ENCODE data around the gene ATN1.

ATN1 gene

DNA sequence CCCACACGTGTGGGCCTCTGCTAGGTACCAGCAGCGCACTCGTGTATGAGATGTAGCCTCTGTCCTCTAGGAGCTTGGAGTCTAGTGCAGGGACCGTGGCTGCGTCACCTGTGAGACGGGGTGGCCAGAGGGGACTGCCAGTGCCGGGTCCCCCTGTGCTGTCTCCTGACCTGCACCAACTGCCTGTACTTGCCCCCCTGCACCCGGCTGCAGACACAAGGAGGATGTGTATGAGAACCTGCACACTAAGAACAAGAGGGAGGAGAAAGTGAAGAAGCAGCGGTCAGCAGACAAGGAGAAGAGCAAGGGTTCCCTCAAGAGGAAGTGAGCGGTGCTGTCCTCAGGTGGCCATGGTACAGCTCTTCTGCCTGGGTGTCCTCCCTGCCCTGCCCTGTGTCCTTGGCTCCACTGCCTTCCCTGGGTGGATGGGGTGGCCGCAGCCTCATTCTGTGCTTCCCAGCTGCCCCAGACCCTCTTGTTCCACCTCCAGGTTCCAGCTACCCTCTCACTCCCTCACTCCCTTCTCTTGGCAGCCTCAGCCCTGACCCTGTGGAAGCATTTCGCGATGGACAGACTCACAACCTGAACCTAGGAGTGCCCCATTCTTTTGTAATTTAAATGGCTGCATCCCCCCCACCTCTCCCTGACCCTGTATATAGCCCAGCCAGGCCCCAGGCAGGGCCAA, 33.0 kb downstream of the ATN1 start:
- no peaks in the 10 kb centered on the region for H3K27me3 Mint-ChIP-seq
- H3K27ac Mint-ChIP-seq, result peak overlapping the region; percentile 99
- DNase-seq, result peak; percentile 62
- peak overlapping the region; percentile 99 for H3K4me3 Mint-ChIP-seq
- peaks cover 87% of the 10 kb centered on the region for H3K36me3 Mint-ChIP-seq (ENCODE audit: low read depth)
- no peaks in the 10 kb centered on the region for H3K9me3 Mint-ChIP-seq
- H3K4me1 Mint-ChIP-seq (ENCODE audit: low read depth), result peaks cover 96% of the 10 kb centered on the region

DNA sequence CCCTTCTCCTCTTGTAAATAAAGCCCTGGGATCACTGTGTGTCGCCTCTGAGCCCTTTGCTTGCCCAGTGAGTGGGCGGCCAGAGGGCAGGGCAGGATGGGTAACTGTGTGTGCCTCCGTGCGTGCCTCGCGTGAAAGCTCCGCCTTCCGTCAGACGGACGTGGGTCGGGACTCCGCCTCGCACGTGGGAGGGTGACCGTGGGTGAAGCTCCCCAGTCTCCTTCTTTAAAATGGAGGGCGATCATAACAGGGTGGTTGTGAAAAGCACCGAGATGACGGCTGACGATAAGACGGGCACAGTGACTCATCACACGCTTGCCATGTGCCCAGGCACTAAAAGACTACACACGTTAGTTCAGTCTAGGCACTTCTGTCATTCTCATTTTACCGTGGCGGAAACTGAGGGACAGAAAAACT, 33.5 kb downstream of the ATN1 start:
- peak; percentile 95 for DNase-seq
- Mint-ChIP-seq H3K27me3 (no peaks in the 10 kb centered on the region), H3K4me1 (ENCODE audit: low read depth) (peaks cover 95% of the 10 kb centered on the region), H3K9me3 (no peaks in the 10 kb centered on the region), H3K36me3 (ENCODE audit: low read depth) (peaks cover 87% of the 10 kb centered on the region), H3K4me3 (peak overlapping the region; percentile 99), H3K27ac (peak overlapping the region; percentile 99)

DNA sequence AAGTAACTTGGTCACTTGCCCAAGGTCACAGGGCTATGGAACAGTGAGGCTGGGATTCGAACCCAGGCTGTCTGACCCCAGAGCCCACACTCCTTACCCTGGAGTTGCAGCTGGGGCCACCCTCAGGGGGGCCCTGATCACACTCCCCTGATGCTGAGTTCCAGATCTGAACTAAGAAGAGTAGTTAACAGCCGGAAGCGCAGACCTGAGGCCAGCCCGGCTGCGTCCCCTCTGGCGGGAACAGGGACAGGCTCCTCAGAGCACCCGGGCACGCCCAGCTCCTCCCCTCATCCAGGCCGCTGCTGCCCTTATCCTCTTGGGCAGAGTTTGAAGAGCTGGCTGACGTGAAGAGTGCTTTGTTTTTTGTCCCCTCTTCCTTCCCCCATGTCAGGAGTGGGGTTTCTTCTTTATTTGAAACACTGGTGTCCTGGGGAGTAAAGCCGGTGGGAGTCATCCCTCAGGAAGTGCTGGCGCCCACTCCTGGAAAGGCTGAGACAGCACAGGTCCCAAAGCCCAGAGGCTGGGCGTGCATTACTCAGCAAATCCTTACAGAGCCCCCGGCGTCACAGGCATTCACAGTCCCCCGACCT, 34.0 kb downstream of the ATN1 start:
- Mint-ChIP-seq H3K4me3 (peak overlapping the region; percentile 99), H3K27me3 (no peaks in the 10 kb centered on the region), H3K9me3 (no peaks in the 10 kb centered on the region), H3K36me3 (ENCODE audit: low read depth) (peaks cover 87% of the 10 kb centered on the region), H3K27ac (peak overlapping the region; percentile 99), H3K4me1 (ENCODE audit: low read depth) (peaks cover 93% of the 10 kb centered on the region)
- DNase-seq, result peak; percentile 84

GRCh38 chr12:6962285-6963015, 34.7 kb downstream of the ATN1 start:
- no peaks in the 10 kb centered on the region for H3K27me3 Mint-ChIP-seq

GRCh38 chr12:6963016-6963731, 35.4 kb downstream of the ATN1 start:
- Mint-ChIP-seq H3K4me1 (ENCODE audit: low read depth) (peaks cover 91% of the 10 kb centered on the region), H3K9me3 (no peaks in the 10 kb centered on the region), H3K27me3 (no peaks in the 10 kb centered on the region), H3K4me3 (peak overlapping the region; percentile 31), H3K36me3 (ENCODE audit: low read depth) (peaks cover 87% of the 10 kb centered on the region), H3K27ac (peak overlapping the region; percentile 100)
- DNase-seq, result no peak

More at GRCh38 chr12:6962285-6963015, 34.7 kb downstream of the ATN1 start:
- H3K4me3 Mint-ChIP-seq, result peak overlapping the region; percentile 99
- H3K36me3 Mint-ChIP-seq (ENCODE audit: low read depth), result peaks cover 87% of the 10 kb centered on the region
- H3K9me3 Mint-ChIP-seq, result no peaks in the 10 kb centered on the region
- peaks cover 91% of the 10 kb centered on the region for H3K4me1 Mint-ChIP-seq (ENCODE audit: low read depth)
- peak; percentile 59 for DNase-seq
- peak overlapping the region; percentile 99 for H3K27ac Mint-ChIP-seq

DNA sequence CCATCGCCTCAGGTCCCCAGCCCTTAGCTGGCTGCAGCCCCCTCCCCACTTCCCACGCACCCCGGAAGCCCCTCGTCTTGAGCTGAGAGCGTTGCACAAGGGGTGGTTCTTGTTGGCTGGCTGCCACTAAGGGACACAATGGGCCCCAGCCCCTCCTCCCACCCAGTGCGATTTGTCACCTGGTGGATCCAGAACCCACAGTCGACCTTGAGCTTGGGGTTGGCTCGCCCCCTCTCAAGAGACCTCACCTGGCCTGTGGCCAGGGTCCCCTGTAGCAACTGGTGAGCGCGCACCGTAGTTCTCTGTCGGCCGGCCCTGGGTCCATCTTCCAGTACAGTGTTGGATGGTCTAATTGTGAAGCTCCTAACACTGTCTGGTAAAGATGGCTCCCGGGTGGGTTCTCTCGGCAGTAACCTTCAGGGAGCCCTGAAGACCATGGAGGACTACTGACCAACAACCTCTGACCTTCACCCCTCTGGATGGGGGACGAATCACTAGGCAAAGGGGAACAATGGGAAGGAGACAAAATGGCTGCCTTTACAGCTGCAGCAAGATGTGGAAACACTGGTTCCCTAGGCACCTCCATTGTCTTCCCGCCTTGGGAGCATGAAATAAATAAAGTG, 36.1 kb downstream of the ATN1 start:
- peaks cover 87% of the 10 kb centered on the region for H3K36me3 Mint-ChIP-seq (ENCODE audit: low read depth)
- no peaks in the 10 kb centered on the region for H3K27me3 Mint-ChIP-seq
- no peak overlapping the region for H3K4me3 Mint-ChIP-seq
- peak overlapping the region; percentile 100 for H3K27ac Mint-ChIP-seq
- no peak for DNase-seq
- H3K9me3 Mint-ChIP-seq, result no peaks in the 10 kb centered on the region
- H3K4me1 Mint-ChIP-seq (ENCODE audit: low read depth), result peaks cover 91% of the 10 kb centered on the region

DNA sequence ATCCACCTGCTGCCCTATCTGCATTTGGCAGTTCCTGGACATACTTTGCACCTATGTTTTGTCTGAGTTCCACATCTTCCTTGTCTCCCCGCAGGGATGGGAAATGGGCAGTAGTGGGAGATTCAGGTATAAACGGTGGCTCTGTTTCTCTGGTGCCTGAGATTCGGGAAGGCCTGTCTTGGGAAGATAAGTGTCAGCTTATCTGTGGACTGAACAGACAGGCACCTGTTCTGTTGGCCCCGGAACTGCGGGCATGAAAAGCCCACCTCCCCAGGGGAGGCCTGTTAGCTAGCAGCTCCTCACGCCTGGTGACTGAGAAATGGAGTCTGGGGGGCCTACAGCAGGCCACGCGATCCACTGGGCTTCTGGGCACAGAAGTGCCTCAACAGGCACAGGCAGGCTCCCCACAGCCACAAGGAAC, 36.9 kb downstream of the ATN1 start:
- H3K27ac Mint-ChIP-seq, result peak overlapping the region; percentile 100
- H3K27me3 Mint-ChIP-seq, result no peaks in the 10 kb centered on the region
- peak overlapping the region; percentile 37 for H3K4me3 Mint-ChIP-seq
- H3K9me3 Mint-ChIP-seq, result no peaks in the 10 kb centered on the region
- peaks cover 87% of the 10 kb centered on the region for H3K36me3 Mint-ChIP-seq (ENCODE audit: low read depth)
- no peak for DNase-seq
- H3K4me1 Mint-ChIP-seq (ENCODE audit: low read depth), result peaks cover 89% of the 10 kb centered on the region

DNA sequence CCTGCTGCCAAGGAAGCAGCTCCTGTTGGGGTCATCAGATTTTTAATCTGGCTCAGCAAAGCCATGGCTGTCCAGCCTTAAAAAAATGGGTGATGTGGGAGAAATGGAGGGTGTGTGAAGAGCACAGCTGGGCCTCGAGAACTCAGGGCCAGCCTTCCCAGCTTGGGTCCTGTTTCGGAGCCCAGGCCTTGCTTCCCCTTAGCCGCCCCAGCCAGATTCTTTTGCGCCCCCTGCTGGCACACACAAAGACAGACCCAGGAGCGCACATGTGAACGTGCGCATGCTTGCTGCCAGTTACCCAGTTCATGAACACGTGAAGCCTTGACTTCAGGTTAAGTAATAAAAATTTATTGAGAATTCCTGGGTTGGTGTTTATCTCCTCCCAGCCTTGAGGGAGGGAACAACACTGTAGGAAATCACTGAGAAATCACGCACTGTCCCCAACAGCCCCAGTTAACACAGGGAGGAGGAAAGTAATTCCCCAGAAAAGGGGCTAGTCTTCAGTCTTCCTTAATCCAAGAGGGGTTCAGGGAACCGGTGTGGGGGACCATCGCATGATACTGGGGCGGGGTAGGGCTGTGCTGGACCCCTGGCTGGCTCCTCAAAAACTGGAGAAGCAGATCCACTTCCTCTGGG, 37.4 kb downstream of the ATN1 start:
- H3K27ac Mint-ChIP-seq, result peak overlapping the region; percentile 100
- DNase-seq, result peak; percentile 89
- H3K4me1 Mint-ChIP-seq (ENCODE audit: low read depth), result peaks cover 84% of the 10 kb centered on the region
- H3K9me3 Mint-ChIP-seq, result no peaks in the 10 kb centered on the region
- peaks cover 87% of the 10 kb centered on the region for H3K36me3 Mint-ChIP-seq (ENCODE audit: low read depth)
- H3K4me3 Mint-ChIP-seq, result peak overlapping the region; percentile 37
- H3K27me3 Mint-ChIP-seq, result no peaks in the 10 kb centered on the region

DNA sequence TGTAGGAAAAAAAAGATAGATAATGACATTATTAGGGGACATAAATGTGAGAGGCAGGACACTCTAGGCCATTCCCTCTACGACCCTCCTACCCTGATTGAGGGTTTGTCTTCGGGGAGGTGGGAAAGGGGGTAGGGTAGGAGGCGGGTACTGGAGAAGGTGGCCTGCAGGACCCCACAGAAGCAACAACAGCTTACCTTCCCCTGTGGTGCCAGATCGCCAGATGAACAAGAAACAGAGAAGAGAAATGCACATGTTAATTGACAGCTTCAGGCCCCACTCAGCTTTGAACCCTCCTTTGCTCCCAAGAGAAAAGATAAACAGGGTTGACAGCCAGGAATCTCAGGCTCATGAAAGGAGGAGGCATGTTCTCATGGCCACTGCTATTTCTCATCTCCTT, 38.0 kb downstream of the ATN1 start:
- H3K27ac Mint-ChIP-seq, result peak overlapping the region; percentile 100
- H3K27me3 Mint-ChIP-seq, result no peaks in the 10 kb centered on the region
- peaks cover 78% of the 10 kb centered on the region for H3K4me1 Mint-ChIP-seq (ENCODE audit: low read depth)
- DNase-seq, result no peak
- H3K4me3 Mint-ChIP-seq, result peak overlapping the region; percentile 30
- H3K9me3 Mint-ChIP-seq, result no peaks in the 10 kb centered on the region
- peaks cover 86% of the 10 kb centered on the region for H3K36me3 Mint-ChIP-seq (ENCODE audit: low read depth)

- Mint-ChIP-seq H3K27ac (peak overlapping the region; percentile 100), H3K9me3 (no peaks in the 10 kb centered on the region), H3K4me3 (peak overlapping the region; percentile 53), H3K27me3 (no peaks in the 10 kb centered on the region), H3K36me3 (ENCODE audit: low read depth) (peaks cover 86% of the 10 kb centered on the region), H3K4me1 (ENCODE audit: low read depth) (peaks cover 71% of the 10 kb centered on the region)
- DNase-seq, result no peak
These were observed 38.6 kb downstream of the ATN1 start for GRCh38 chr12:6966351-6966750.

GRCh38 chr12:6967651-6968100, 39.9 kb downstream of the ATN1 start:
- DNase-seq, result peak; percentile 27
- Mint-ChIP-seq H3K9me3 (no peaks in the 10 kb centered on the region), H3K36me3 (ENCODE audit: low read depth) (peaks cover 90% of the 10 kb centered on the region), H3K27me3 (no peaks in the 10 kb centered on the region), H3K27ac (peak overlapping the region; percentile 100), H3K4me1 (ENCODE audit: low read depth) (peaks cover 69% of the 10 kb centered on the region), H3K4me3 (peak overlapping the region; percentile 100)

GRCh38 chr12:6968426-6968825, 40.7 kb downstream of the ATN1 start:
- H3K27ac Mint-ChIP-seq, result peak overlapping the region; percentile 100
- DNase-seq, result peak; percentile 21
- peaks cover 97% of the 10 kb centered on the region for H3K36me3 Mint-ChIP-seq (ENCODE audit: low read depth)
- peak overlapping the region; percentile 100 for H3K4me3 Mint-ChIP-seq
- H3K27me3 Mint-ChIP-seq, result no peaks in the 10 kb centered on the region
- peaks cover 70% of the 10 kb centered on the region for H3K4me1 Mint-ChIP-seq (ENCODE audit: low read depth)
- no peaks in the 10 kb centered on the region for H3K9me3 Mint-ChIP-seq

DNA sequence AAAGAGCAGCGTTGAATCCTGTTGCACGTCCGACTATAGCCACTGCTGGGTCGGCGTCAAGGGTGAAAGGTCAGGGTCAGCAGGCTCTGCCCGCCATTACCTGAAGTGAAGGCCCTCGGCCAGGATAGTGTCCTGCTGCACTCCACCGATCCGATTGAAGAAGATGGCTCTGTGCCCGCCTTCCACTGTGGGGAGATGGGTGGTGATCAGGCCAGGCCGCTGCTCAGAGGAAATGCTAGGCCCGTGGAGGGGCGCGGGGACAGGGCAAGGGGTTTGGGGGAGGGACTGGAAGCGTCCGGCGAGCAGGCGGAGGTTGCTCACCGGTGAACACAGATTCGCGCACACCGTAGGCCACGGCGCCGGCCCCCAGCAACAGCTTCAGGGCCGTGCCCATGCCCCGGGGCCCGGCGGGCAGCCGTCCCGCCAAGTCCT, 42.4 kb downstream of the ATN1 start:
- no peak for DNase-seq
- H3K4me3 Mint-ChIP-seq, result peak overlapping the region; percentile 100
- H3K36me3 Mint-ChIP-seq (ENCODE audit: low read depth), result peaks cover 99% of the 10 kb centered on the region
- no peaks in the 10 kb centered on the region for H3K27me3 Mint-ChIP-seq
- no peaks in the 10 kb centered on the region for H3K9me3 Mint-ChIP-seq
- peak overlapping the region; percentile 100 for H3K27ac Mint-ChIP-seq
- H3K4me1 Mint-ChIP-seq (ENCODE audit: low read depth), result peaks cover 69% of the 10 kb centered on the region
